Measurements from ENCODE around the gene ROR2. TPM values are rescaled to one million over a fixed set of nuclear protein-coding genes. Genes with fewer than 3 reads are reported as not detected.
A peak's percentile ranks its signal among the peaks of the same experiment; 100 is the strongest.
"Not testable (repeated sequence)": the region's sequence is repeated elsewhere in the genome, so short reads cannot be mapped to it uniquely, and the experiment has no call there.

Gene ROR2
- total RNA-seq, 1 donor from 2014 or later = 0.87 TPM

- DNase-seq; intact Hi-C loops (cut with micrococcal nuclease); ATAC-seq: not testable (repeated sequence)
These were observed 156.7 kb downstream of the ROR2 start for GRCh38 chr9:91793371-91793770.

- DNase-seq (no peak), ATAC-seq (no peak)
- intact Hi-C loops (cut with micrococcal nuclease) = no loop called here
These were observed 159.1 kb downstream of the ROR2 start for GRCh38 chr9:91790917-91791316.

- intact Hi-C loops (cut with micrococcal nuclease) = no loop called here
- DNase-seq = no peak
- ATAC-seq = no peak
These were observed 160.1 kb downstream of the ROR2 start for GRCh38 chr9:91789941-91790340.

GRCh38 chr9:91787931-91788330 is 162.1 kb downstream of the ROR2 start:
- intact Hi-C loops (cut with micrococcal nuclease) = no loop called here
- DNase-seq = no peak
- no peak for ATAC-seq

- intact Hi-C loops (cut with micrococcal nuclease) = no loop called here
- ATAC-seq (no peak), DNase-seq (no peak)
These were observed 163.7 kb downstream of the ROR2 start for GRCh38 chr9:91786132-91786896.

- ATAC-seq (no peak), DNase-seq (no peak)
- intact Hi-C loops (cut with micrococcal nuclease) = no loop called here
These were observed 164.6 kb downstream of the ROR2 start for GRCh38 chr9:91785447-91785842.

GRCh38 chr9:91784673-91785446 is 165.2 kb downstream of the ROR2 start:
- ATAC-seq (no peak), DNase-seq (no peak)
- intact Hi-C loops (cut with micrococcal nuclease) = no loop called here

- DNase-seq = no peak
- intact Hi-C loops (cut with micrococcal nuclease) = no loop called here
- no peak for ATAC-seq
These were observed 166.0 kb downstream of the ROR2 start for GRCh38 chr9:91783876-91784672.

GRCh38 chr9:91783411-91783810 is 166.6 kb downstream of the ROR2 start:
- ATAC-seq = no peak
- intact Hi-C loops (cut with micrococcal nuclease) = no loop called here
- no peak for DNase-seq

- intact Hi-C loops (cut with micrococcal nuclease) = no loop called here
- DNase-seq (no peak), ATAC-seq (no peak)
These were observed 167.3 kb downstream of the ROR2 start for GRCh38 chr9:91782708-91783214.

GRCh38 chr9:91781906-91782305 is 168.1 kb downstream of the ROR2 start:
- DNase-seq = no peak
- intact Hi-C loops (cut with micrococcal nuclease) = no loop called here
- no peak for ATAC-seq

GRCh38 chr9:91781116-91781515 is 168.9 kb downstream of the ROR2 start:
- ATAC-seq (no peak), DNase-seq (no peak)
- intact Hi-C loops (cut with micrococcal nuclease) = no loop called here

GRCh38 chr9:91778031-91778430 is 172.0 kb downstream of the ROR2 start:
- DNase-seq = no peak
- intact Hi-C loops (cut with micrococcal nuclease) = loop anchor here (10.0 kb wide), 1 partner anchor 167 kb away; no protein-coding TSS in a partner anchor
- no peak for ATAC-seq

GRCh38 chr9:91777292-91777830 is 172.7 kb downstream of the ROR2 start:
- no peak for DNase-seq
- ATAC-seq = no peak
- intact Hi-C loops (cut with micrococcal nuclease) = loop anchor here (10.0 kb wide), 1 partner anchor 167 kb away; no protein-coding TSS in a partner anchor

GRCh38 chr9:91776409-91777291 is 173.4 kb downstream of the ROR2 start:
- DNase-seq = no peak
- no peak for ATAC-seq
- intact Hi-C loops (cut with micrococcal nuclease) = loop anchor here (10.0 kb wide), 1 partner anchor 168 kb away; no protein-coding TSS in a partner anchor

GRCh38 chr9:91775708-91776028 is 174.4 kb downstream of the ROR2 start:
- no peak for ATAC-seq
- DNase-seq = no peak
- intact Hi-C loops (cut with micrococcal nuclease) = loop anchor here (10.0 kb wide), 1 partner anchor 169 kb away; no protein-coding TSS in a partner anchor

- ATAC-seq (peak; percentile 79), DNase-seq (peak; percentile 73)
- intact Hi-C loops (cut with micrococcal nuclease) = loop anchor here (10.0 kb wide), 1 partner anchor 170 kb away; no protein-coding TSS in a partner anchor
These were observed 174.9 kb downstream of the ROR2 start for GRCh38 chr9:91775011-91775707.

- ATAC-seq = no peak
- no peak for DNase-seq
- intact Hi-C loops (cut with micrococcal nuclease) = loop anchor here (10.0 kb wide), 1 partner anchor 172 kb away; no protein-coding TSS in a partner anchor
These were observed 176.9 kb downstream of the ROR2 start for GRCh38 chr9:91773156-91773555.
